ENCODE data around the gene SMAD1.
A peak's percentile ranks its signal among the peaks of the same experiment; 100 is the strongest.

Gene SMAD1

GRCh38 chr4:145589916-145590702 is 108.5 kb downstream of the SMAD1 start:
- no peak for TF ChIP-seq CTCF (IDR thresholded peaks at IDR 0.05; ENCODE audit: low read depth, low read length)
- DNase-seq (ENCODE audit: low read depth in 2 of 2), result peak in 1 of 2 donors; percentile 10
- H3K4me3 ChIP-seq (replicated peaks in 1 of 2; ENCODE audit: low read depth in 2 of 2, low read length in 2 of 2), result no peak overlapping the region

DNA sequence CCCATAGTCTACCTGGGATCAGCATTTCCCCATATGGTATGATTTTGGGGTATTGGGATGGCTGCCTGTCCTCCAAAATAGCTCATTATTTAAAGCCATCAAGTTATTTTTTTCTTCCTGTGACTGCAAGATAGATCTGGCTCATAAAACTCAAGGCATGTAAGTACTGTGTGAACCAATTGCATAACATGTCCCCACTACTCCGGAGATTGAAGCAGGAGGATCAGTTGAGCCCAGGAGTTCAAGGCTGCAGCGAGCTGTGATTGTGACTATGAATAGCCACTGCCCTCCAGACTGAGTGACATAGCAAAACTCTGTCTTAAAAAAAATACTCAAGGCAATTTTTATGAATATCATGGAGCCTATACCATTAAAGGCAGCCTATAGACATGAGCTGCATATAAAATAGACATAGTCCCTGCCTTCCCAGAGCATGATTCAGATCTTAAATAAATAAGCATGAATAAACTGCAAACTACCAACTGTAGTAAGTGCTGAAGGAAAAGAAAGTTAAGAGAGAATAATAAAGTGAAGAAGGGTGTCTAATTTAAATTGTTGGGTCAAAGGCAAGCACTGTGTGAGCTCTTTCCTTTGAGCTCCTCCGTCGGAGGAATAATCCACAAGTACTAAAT is 120.6 kb downstream of the SMAD1 start:
- DNase-seq (ENCODE audit: low read depth in 2 of 2), result no peak
- H3K4me3 ChIP-seq (replicated peaks in 1 of 2; ENCODE audit: low read depth in 2 of 2, low read length in 2 of 2), result no peak overlapping the region
- TF ChIP-seq CTCF (IDR thresholded peaks at IDR 0.05; ENCODE audit: low read depth, low read length), result no peak

- TF ChIP-seq CTCF (IDR thresholded peaks at IDR 0.05; ENCODE audit: low read depth, low read length), result no peak
- no peak overlapping the region for H3K4me3 ChIP-seq (replicated peaks in 1 of 2; ENCODE audit: low read depth in 2 of 2, low read length in 2 of 2)
- no peak for DNase-seq (ENCODE audit: low read depth in 2 of 2)
Measured at GRCh38 chr4:145605941-145606340, 124.3 kb downstream of the SMAD1 start.
